Measurements from ENCODE around the gene GALNT18.

The GALNT18 gene

GRCh38 chr11:11624204-11624603, 2.4 kb upstream of the GALNT18 start:
- no peak for DNase-seq

- no peak for DNase-seq
Observed at GRCh38 chr11:11622772-11623171, 967 bp upstream of the GALNT18 start.

GRCh38 chr11:11622340-11622706, 518 bp upstream of the GALNT18 start:
- no peak for DNase-seq

GRCh38 chr11:11620921-11621572, 758 bp downstream of the GALNT18 start:
- DNase-seq, result peak; percentile 23

GRCh38 chr11:11620173-11620920, 1.5 kb downstream of the GALNT18 start:
- DNase-seq, result peak; percentile 10

- no peak for DNase-seq
Observed at GRCh38 chr11:11618973-11619435, 2.8 kb downstream of the GALNT18 start.

GRCh38 chr11:11615086-11615485, 6.7 kb downstream of the GALNT18 start:
- no peak for DNase-seq

GRCh38 chr11:11612439-11612838, 9.4 kb downstream of the GALNT18 start:
- no peak for DNase-seq

GRCh38 chr11:11611381-11611780, 10.4 kb downstream of the GALNT18 start:
- no peak for DNase-seq

- no peak for DNase-seq
Observed at GRCh38 chr11:11608783-11609232, 13.0 kb downstream of the GALNT18 start.

GRCh38 chr11:11607772-11608171, 14.0 kb downstream of the GALNT18 start:
- no peak for DNase-seq

GRCh38 chr11:11605821-11606450, 15.9 kb downstream of the GALNT18 start:
- no peak for DNase-seq

- no peak for DNase-seq
Observed at GRCh38 chr11:11605181-11605580, 16.6 kb downstream of the GALNT18 start.

GRCh38 chr11:11604370-11604990, 17.3 kb downstream of the GALNT18 start:
- no peak for DNase-seq

- DNase-seq, result no peak
Observed at GRCh38 chr11:11602011-11602410, 19.8 kb downstream of the GALNT18 start.

GRCh38 chr11:11600288-11600687, 21.5 kb downstream of the GALNT18 start:
- no peak for DNase-seq

GRCh38 chr11:11598243-11598642, 23.6 kb downstream of the GALNT18 start:
- DNase-seq, result no peak

- no peak for DNase-seq
Observed at GRCh38 chr11:11594162-11594561, 27.6 kb downstream of the GALNT18 start.

- DNase-seq, result no peak
Observed at GRCh38 chr11:11592146-11592684, 29.6 kb downstream of the GALNT18 start.

GRCh38 chr11:11589437-11589836, 32.4 kb downstream of the GALNT18 start:
- no peak for DNase-seq

GRCh38 chr11:11588891-11589290, 32.9 kb downstream of the GALNT18 start:
- no peak for DNase-seq

GRCh38 chr11:11588243-11588642, 33.6 kb downstream of the GALNT18 start:
- DNase-seq, result no peak

- DNase-seq, result no peak
Observed at GRCh38 chr11:11587122-11587521, 34.7 kb downstream of the GALNT18 start.
